KOPT-K1 (cell line): Measurements from ENCODE around the gene APC2.

Source experiments
- H3K27ac ChIP-seq: fragments of 200-600 bp; sonication (generic); 2 replicates; pipeline ENCODE4 v1.5.1; 2016; ENCODE audit warnings: antibody characterized with exemption, mild to moderate bottlenecking, low read depth, low read length; ENCODE audit not compliant: poor library complexity, severe bottlenecking
- H3K36me3 ChIP-seq: fragments of 200-600 bp; sonication (generic); 2 replicates; pipeline ENCODE4 v1.5.1; 2017; ENCODE audit warnings: antibody characterized with exemption, mild to moderate bottlenecking, low read length, moderate library complexity; ENCODE audit not compliant: insufficient read depth
- H3K9me3 ChIP-seq: fragments of 200-600 bp; sonication (generic); 2 replicates; pipeline ENCODE4 v1.5.1; 2017; ENCODE audit warnings: antibody characterized with exemption, low read length, mild to moderate bottlenecking; ENCODE audit not compliant: insufficient read depth, poor library complexity, severe bottlenecking

The APC2 gene

DNA sequence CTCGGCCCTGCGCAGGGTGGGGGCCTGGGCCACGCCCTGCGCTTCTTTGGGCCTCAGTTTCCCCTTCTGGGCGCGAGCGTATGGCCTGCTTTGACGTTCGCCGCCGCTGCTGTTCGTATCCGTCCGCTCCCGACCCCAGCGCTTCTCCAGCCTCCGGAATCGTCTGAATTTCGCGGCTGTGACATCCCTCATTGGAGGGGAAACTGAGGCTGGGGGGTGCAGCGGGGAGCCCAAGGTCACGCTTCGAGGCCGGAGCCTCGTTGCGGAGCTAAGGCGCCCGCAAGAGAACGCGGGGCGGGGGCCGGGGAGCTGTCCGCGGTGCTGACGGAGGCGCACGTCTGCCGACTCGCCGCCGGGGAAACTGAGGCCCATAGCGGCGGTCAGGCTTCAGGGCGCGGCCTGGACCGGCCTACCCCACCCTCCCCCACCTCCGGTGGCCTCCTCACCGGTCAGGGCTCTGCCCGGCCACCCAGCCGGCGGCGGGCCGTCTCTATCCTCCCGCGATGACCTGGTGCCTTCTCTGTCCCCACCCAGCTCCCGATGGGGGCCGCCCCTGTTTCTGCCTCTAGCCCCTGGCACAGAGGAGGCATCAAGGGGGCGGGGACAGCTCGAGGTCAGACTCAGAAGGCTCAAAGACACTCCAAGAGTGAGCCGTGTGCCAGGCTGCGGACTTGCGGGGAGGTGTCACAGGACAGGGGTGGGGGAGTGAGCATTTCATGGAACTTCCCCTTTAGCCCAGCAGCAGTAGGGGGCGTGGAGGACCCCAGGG is 3.0 kb upstream of the APC2 start:
- Histone ChIP-seq H3K9me3 (no peaks in the 10 kb centered on the region), H3K36me3 (peaks cover 12% of the 10 kb centered on the region), H3K27ac (no peak overlapping the region)

DNA sequence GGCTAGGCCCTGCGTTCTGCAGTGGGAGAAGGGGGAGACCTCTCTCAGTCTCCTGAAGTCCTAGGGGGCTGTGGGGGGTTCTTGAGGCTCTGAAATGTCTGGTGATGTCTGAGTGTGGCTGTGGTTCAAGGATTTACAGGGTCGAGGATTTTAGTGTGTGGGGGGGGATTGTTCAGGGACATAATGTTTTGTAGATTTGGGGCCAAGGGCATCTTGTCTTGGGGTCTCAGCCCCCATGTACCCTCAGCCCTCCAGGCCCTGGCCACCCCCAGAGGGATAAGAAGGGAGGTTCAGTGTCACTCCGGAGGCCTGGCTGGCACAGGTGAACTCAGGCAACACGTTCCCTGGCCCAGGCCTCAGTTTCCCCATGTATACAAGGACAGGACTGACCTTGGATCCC is 2.4 kb upstream of the APC2 start:
- H3K27ac ChIP-seq = no peak overlapping the region
- H3K36me3 ChIP-seq = peaks cover 6% of the 10 kb centered on the region
- H3K9me3 ChIP-seq = no peaks in the 10 kb centered on the region

DNA sequence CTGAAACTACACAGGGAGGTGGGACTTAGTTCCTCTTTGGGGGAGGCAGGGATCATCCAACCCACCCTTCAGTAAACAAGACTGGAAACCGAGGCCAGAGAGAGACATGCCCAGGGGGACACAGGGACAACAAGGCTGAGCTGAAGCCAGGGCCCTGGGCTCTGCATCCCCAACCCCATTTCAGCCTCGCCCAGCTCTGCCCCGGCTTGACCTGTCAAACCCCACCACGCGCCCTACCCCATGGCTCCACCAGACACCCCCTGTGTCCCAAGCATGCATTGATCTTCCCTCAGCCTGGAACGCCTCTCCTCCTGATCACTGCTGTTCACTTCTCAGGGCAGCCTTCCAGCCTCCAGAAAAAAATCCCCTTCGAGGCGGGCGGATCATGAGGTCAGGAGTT is 2.0 kb upstream of the APC2 start:
- Histone ChIP-seq H3K27ac (no peak overlapping the region), H3K9me3 (no peaks in the 10 kb centered on the region), H3K36me3 (peaks cover 2% of the 10 kb centered on the region)

DNA sequence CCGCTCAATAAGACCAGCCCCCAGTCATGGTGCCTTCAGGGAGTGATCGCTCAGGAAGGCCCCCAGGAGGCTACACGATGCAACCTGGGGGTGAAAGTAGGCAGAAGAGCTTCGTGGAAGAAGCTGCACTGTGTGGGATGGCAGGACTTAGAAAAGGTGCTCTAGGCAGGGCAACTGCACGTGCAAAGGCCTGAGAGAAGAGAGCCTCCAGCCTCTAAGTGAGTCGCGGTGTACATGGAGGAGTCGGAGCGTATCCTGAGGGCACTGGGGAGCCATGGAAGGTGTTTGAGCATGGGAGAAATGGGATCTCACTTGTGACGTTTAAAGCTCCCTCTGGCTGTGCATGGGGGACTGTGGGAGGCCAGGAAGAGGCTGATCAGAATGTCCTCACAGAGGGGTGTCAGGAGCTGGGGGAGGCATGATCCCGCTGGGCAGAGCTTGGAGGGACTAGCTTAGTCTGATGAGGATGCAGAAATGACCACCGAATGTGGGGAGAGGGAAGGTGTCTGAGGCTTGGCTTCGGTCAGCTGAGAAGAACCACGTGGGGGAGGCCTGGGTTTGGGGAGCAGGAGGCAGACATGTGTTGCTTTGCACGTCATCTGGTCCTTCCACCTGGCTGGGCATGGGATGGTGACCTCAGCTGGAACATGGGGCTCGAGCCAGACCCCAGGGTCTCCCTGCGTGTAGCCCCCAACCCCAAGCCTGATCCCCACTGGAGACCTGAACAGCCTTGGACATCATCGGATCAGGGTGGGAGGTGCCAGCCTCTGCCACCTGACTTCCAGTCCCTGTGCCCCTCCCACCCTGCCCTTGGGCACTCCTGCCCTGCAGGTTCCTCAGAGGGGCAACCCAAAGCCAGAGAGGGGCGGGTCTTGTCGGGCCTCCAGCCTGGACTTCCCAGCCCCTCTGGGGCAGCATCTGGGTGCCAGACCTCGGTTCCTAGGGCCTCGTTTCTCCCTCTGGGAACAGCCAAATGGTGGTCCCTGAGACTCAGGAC is 1.1 kb downstream of the APC2 start:
- Histone ChIP-seq H3K27ac (no peak overlapping the region), H3K9me3 (no peaks in the 10 kb centered on the region), H3K36me3 (no peaks in the 10 kb centered on the region)

DNA sequence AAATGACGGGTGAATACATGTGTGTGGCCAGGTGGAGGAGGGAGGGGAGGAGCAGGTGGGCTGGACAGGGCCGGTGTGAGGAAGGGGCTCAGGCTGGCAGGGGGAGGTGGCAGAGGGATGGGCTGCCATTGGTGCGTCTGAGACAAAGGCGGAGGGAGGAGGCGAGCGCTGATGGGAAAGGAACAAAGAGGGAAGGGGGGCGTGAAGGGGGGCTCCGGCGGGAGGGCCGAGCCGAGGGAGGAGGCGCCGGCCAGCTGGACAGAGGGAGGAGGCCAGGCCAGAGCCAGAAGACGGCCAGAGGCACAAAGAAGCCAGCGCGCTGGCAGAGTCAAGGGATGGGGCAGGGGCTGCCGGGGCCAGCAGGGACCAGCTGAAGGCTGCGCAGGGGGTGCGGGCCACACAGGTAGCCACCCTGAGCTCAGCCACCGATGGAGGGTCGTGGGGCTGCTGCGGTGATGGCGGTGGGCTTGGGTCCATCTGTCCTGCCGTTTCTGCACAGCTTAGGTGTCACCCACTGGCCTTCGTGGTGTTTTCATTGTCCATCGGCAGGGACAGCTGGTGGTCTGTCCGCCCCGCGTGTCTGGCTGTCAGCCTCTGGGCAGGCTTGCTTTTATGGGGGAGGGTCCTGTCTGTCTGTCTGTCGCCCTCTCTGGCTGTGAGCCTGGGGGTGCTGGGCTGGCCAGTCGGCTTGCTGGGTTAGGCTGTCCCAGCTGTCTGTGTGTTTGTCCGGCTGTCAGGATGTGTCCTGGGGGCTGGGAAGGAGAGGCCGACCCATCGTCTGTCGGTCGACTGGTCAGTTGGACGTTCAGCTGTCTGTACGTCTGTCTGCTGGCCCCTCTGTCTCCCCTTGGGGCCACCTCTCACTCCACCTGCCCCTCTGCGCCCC is 2.2 kb downstream of the APC2 start:
- Histone ChIP-seq H3K36me3 (no peaks in the 10 kb centered on the region), H3K27ac (no peak overlapping the region), H3K9me3 (no peaks in the 10 kb centered on the region)

DNA sequence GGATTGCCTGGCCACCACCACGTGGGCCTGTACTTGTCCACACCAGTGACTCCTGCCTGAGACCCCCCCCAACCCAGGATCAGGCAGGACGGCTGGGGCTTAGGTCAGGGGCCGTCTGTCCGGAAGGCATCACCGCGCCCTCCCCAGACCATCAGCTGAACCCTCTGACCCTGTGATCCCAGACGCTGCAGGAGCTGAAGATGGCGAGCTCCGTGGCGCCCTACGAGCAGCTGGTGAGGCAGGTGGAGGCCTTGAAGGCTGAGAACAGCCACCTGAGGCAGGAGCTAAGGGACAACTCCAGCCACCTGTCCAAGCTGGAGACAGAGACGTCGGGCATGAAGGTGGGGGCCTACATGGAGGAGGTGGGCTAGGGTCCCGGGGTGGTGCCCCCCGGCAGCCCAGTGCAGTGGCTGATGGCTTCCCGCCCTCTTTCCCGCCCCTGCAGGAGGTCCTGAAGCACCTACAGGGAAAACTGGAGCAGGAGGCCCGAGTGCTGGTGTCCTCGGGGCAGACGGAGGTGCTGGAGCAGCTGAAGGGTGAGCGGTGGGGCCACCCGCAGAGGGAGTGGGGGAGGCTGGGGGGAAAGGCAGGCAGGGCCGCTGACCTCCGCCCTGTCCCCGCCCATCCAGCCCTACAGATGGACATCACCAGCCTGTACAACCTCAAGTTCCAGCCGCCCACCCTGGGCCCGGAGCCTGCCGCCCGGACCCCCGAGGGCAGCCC is 3.0 kb downstream of the APC2 start:
- Histone ChIP-seq H3K36me3 (no peaks in the 10 kb centered on the region), H3K9me3 (no peaks in the 10 kb centered on the region), H3K27ac (no peak overlapping the region)

DNA sequence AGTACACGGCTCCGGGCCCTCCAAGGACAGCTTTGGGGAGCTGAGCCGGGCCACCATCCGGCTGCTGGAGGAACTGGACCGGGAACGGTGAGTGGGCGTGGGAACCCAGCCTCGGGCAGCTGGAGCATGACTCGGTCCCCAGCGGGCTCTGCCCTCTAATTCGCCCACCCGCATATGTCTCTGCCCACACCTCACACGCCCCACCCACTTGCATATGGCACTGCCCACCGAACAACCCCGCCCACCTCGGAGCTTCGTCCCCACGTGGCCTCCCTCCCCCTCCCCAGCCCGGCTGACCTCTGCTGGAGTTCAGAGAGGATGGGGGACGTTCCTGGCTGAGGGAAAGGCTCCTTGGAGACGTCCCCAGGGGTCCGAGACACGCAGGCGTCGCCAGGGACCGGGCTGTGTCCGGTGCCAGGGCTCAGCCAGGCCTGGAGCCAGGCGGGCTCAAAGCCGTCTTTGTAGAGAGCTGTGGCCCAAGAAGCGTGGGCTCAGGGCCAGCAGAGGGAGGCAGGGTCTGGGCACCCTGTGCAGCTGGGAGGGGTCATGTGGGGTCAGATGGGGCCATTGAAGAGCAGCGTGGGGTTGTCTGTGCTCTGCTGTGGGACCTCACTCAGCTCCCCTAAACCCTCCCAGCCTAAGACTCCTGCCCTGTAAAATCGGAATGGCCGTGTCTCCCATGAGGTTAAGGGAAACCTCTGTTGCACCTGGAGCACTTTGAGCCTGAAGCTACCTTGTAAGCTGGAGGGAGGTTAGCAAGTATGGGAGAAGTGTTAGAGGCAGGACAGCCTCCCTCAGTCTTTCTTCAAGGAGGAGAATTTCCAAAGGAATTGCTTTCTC is 3.8 kb downstream of the APC2 start:
- H3K9me3 ChIP-seq = no peaks in the 10 kb centered on the region
- H3K36me3 ChIP-seq = no peaks in the 10 kb centered on the region
- no peak overlapping the region for H3K27ac ChIP-seq

DNA sequence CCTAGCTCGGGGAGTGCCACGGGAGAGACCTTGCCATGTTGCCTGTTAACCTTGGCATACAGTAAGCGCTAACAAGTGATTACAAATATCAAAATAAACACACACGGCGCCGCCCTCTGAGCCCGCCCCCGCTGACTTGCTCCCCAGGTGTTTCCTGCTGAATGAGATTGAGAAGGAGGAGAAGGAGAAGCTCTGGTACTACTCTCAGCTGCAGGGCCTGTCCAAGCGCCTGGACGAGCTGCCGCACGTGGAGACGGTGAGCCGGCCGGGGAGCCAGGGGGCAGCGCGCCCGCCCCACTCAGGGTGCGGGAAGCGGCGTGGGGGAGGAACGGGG is 5.0 kb downstream of the APC2 start:
- Histone ChIP-seq H3K9me3 (no peaks in the 10 kb centered on the region), H3K36me3 (no peaks in the 10 kb centered on the region), H3K27ac (no peak overlapping the region)

DNA sequence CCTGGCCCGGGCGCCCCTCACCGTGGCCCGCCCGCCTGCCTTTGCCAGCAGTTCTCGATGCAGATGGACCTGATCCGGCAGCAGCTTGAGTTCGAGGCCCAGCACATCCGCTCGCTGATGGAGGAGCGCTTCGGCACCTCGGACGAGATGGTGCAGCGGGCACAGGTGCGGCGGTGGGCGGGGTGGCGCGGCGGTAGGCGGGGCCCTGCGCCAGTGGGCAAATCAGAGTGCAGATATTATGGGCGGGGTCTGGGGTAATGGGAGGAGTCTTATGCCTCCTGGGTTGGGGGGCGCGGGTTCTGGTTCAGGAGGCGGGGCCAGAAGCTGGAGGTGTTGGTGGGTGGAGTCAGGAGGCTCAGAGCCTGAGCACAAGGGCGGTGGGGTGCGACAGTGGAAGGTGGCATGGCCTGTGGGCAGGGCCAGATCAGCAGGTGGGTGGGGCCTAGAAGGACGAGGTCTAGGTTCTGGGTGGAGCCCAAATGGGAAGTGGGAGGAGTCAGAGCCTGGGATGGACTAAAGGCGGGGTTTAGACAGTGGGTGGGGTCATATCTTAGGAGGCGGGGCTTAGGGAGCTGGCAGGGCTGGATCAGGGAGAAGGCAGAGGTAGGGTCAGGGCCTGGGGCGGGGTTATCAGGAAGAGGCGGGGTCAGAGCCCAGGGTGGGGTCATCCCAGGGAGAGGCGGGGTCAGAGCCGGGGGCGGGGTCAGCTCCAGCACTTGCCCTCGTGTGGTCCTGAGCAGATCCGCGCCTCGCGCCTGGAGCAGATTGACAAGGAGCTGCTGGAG is 5.6 kb downstream of the APC2 start:
- no peaks in the 10 kb centered on the region for H3K9me3 ChIP-seq
- no peaks in the 10 kb centered on the region for H3K36me3 ChIP-seq
- no peak overlapping the region for H3K27ac ChIP-seq

DNA sequence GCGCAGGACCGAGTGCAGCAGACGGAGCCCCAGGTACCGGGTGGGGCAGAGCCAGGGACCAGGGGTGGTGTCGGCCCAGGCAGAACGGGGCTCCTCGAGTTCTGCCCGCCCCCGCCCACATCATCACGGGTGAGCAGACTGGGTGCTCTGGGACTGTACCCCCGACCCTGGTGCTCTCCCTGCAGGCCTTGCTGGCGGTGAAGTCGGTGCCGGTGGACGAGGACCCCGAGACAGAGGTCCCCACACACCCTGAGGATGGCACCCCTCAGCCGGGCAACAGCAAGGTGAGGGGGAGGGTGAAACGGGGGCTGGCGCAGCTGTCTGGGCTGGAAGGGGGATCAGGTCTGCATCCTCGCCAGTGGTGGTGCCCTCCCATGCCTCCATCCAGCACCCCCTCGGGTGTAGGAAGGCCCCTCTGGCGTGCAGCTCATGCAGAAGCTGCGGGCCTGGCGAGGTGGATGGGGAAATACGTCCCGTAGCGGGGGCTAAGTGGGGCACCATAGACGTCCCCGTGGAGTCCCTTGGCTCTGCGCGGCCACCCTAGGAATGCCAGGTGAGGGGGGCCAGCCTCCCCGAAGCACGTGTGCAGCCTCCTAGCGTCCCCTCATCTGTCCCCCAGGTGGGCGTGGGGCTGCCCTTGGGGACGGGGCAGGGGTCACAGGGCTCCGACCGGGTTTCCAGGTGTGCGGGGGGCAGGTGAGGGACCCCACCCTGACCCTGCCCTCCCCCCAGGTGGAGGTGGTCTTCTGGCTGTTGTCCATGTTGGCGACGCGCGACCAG is 6.4 kb downstream of the APC2 start:
- Histone ChIP-seq H3K36me3 (no peaks in the 10 kb centered on the region), H3K9me3 (no peaks in the 10 kb centered on the region), H3K27ac (no peak overlapping the region)

DNA sequence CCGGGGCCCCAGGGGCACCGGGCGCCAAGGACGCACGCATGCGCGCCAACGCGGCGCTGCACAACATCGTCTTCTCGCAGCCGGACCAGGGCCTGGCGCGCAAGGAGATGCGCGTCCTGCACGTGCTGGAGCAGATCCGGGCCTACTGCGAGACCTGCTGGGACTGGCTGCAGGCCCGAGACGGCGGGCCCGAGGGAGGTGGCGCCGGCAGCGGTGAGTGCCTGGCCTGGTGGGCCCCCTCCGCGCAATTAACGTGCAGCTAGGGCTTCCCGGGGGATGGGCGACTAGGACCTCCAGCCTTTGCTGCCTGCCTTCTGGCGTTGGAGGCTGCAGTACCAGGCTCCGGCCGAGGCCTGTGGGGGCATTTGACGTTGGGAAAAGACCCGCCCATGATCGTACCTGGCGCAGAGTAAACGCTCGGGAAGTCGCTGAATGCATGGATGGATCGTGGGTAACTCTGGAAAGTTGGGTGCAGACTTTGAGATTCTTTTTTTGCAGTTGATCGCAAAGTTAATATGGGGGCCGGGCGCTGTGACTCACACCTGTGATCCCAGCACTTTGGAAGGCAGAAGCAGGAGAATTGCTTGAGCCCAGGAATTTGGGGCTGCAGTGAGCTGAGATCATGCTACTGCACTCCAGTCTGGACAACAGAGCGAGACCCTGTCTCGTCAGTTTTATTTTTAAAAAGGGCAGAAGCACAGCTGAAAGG is 7.3 kb downstream of the APC2 start:
- no peaks in the 10 kb centered on the region for H3K36me3 ChIP-seq
- no peaks in the 10 kb centered on the region for H3K9me3 ChIP-seq
- H3K27ac ChIP-seq = no peak overlapping the region

DNA sequence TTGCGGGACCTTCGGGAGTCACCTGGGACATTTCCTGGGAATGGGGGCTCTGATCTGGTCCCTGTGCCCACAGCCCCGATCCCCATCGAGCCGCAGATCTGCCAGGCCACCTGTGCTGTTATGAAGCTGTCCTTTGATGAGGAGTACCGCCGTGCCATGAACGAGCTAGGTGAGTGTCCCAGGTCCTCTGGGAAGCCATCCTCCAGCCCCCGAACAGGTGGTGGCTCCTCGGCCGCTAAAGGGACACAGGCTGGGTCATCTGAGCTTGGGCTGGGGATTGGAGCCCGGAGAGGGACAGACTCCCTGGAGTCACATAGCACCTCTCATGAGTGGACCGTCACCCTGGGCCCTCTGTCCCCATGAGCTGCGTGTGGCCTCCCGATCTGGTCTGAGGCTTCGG is 8.0 kb downstream of the APC2 start:
- Histone ChIP-seq H3K27ac (no peak overlapping the region), H3K9me3 (no peaks in the 10 kb centered on the region), H3K36me3 (no peaks in the 10 kb centered on the region)
